ENCODE data around the gene GPSM1.
A peak's percentile ranks its signal among the peaks of the same experiment; 100 is the strongest.

The GPSM1 gene

GRCh38 chr9:136306211-136307208 lies 20.8 kb upstream of the GPSM1 start:
- no peak for DNase-seq

GRCh38 chr9:136307215-136307750 lies 20.1 kb upstream of the GPSM1 start:
- no peak for DNase-seq

GRCh38 chr9:136308006-136308701 lies 19.2 kb upstream of the GPSM1 start:
- DNase-seq: no peak

GRCh38 chr9:136308702-136309053 lies 18.7 kb upstream of the GPSM1 start:
- DNase-seq: no peak

GRCh38 chr9:136309101-136309801 lies 18.1 kb upstream of the GPSM1 start:
- no peak for DNase-seq

GRCh38 chr9:136309806-136310220 lies 17.5 kb upstream of the GPSM1 start:
- no peak for DNase-seq

DNA sequence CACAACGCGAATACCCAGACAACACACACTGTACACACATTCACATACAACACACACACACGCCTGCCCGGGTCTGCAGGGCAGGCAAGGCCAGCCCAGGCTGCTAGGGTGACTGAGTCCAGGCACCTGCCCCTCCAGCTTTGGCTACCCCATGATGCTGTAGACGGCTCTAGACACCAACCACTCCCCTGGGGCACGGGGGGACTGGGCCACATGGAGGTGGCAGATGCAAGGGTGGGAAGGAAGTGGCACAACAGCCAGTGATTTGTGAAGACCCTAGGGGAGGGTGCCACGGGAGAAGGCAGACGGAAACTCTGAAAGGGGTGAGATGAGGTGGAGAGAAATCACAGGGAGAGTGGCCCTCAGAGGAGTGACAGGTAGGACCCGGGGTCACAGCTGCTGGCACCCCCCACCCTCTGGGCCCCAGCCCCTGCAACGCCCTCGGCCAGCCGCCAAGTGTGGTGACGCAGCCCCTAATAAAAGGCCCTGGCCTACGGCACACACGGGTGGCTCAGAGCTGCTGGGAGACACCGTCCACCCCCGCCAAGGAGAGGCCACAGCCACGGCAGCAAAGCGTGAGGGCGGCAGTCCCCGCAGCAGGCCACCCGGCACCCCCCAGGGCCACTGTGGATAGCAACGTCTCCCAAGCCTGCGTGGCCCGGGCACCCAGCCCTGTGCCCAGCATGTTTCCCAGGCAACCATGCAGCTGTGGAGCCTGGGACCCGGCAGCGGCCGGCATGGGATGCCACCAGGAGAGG lies 16.9 kb upstream of the GPSM1 start:
- DNase-seq: no peak

DNA sequence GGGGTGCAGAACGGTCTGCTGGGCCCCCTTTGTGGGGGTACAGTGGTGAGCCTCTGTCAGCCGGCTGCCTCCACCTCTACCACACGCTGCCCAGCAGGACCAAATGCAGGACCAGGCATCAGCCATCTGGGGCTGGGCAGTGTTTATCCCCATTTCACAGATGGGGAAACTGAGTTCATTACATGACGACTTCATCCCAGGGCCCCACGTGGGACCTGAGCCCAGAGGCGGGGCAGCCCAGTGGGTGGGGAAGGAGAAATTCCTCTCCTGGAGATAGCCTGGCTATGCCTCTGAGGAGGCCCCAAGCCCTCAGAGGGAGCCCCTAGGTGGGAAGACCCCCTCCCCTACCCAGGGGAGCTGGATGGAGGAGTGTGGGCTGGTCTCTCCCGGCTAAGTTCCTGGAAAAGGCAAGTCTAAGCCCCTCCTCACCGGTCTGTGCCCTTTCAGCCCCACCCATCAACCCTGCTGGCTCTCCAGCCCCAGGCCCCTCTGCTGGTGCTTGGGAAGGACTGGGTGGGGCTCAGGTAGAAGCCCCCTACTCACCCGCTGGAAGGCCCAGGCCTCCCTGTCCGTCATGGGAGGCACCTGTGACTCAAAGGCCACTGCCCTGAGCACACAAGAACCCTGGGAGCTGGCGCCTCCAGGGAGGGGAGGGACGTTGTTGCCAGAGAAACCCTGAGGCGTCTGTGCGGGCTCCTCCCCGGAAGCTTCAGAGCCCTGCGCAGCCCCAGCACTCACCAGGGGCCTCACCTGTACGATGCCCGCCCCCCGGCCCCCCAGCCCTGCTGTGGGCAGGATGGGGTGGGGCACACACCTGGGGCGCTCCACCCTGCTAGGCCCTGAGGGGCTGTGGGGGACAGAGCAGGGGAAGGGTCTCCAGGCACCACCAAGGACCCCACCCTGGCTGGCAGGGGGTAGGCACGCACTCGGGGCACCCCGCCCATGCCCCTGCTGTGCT lies 16.0 kb upstream of the GPSM1 start:
- no peak for DNase-seq

- DNase-seq: no peak
Measured at GRCh38 chr9:136312009-136312375, 15.3 kb upstream of the GPSM1 start.

DNA sequence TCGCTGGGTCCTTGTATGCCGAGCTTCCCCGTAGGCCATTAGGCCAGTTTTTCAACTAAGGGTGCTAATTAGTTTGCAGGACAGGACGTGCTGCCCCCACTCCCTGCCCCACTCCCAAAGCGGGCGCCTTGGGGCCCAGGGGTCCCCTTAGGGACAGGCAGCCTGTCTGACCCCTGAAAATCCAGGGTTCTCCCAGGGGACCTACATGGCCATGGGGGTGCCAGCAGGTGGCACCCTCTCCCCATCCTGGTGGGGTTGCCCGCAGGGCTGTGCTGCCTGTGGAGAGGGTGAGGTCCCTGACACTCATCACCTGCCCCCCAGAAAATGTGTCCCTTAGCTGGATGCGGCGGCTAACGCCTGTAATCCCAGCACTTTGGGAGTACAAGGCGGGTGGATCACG lies 14.9 kb upstream of the GPSM1 start:
- peak; percentile 26 to 51 for DNase-seq

DNA sequence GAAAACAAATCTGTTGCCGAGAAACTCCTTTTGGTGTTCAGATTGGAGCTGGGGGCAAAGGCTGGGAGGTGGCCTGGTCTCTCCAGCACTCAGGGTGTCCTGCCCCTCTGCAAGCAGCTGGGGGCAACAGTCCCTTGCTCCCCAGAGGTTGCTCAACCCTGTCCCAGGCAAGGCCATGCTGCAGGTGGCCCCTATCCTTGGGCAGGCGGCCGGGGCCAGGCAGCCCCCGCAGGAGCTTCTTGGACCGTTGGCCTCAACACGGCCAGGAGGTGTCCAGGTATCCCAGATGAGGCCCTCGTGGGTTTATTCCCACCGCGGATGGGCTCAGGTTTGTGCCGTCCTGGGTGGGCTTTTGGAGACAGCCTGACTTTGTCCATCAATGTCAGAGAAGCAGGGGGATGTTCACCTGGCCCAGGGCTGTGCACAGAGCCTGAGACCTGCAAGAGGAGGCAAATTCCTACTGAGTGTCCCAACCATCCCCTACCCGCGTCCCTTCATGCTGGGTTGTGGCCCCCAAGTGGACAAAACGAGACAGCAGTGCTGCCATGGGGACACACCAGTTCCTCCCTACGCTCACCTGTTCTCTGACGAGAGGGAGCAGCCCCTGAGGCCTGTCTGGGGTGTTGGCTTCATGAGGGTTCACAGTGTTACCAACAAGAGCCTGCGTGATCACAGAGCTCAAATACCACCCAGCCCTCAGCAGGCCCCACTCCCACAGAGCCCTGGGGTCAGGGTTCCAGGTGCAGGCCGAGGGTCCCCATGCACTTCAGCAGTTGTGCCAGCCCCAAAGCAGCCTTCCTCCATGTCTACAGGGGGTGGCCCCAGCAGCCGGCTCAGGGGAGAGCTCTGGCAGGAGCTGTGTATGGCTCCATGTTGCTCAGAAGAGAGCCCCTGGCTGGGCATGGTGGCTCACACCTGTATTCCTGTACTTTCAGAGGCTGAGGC lies 14.0 kb upstream of the GPSM1 start:
- DNase-seq: no peak

GRCh38 chr9:136314056-136314416 lies 13.3 kb upstream of the GPSM1 start:
- DNase-seq: no peak

- DNase-seq: no peak
Measured at GRCh38 chr9:136314944-136315343, 12.4 kb upstream of the GPSM1 start.

- DNase-seq: no peak
Measured at GRCh38 chr9:136316271-136316751, 11.0 kb upstream of the GPSM1 start.

DNA sequence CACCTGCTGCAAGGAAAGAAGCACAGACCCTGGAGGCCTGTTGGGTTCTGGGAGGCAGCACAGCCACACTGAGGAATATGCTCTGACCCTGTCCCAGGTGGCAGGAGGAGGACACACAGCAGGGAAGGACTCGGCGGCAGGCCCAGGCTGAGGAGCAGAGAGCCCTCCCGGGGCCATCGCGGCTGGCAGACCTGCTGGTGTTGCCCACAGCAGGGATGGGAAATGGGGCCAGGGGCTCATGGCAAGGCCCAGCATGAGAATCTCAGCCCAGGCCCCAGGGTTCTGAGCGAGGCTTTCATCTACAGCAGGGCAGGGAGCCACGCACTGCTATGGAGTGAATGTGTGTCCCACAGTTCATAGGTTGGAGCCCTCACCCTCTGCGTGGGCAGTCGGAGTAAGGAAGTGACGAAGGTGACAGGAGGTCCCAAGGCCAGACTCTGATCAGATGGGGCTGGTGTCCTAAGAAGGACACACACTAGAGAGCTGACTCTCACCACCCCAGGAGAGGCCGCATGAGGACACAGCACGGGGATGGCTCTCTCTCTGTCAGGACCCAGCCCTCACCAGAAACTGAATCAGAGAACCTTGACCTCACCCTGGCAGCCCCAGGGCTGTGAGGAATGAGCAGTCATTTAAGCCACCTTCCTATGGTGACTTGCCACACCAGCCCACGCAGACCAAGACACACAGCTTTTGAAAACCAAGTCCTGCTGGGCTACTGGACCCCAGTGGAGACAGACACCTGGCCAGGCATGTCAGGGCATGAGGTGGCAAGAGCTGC lies 10.3 kb upstream of the GPSM1 start:
- DNase-seq: no peak

DNA sequence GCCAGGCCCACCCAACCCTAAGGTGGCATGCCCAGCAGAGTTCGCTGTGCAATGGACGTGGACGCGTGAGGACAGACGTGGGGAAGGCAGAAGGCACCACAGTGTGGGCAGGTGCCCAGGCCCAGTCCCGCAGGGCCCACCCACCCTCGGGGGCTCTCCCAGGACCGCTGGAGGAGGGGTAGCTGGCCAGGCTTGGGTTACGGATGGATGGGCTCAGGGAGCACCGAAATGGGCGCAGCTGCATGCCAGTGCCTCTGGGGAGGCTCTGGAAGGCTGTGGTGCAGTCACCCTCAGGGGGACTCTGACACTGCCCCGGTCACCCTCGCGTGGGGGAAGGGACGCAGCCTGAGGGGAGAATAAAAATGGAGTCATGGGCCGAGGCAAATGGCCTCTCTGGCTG lies 9.6 kb upstream of the GPSM1 start:
- no peak for DNase-seq

DNA sequence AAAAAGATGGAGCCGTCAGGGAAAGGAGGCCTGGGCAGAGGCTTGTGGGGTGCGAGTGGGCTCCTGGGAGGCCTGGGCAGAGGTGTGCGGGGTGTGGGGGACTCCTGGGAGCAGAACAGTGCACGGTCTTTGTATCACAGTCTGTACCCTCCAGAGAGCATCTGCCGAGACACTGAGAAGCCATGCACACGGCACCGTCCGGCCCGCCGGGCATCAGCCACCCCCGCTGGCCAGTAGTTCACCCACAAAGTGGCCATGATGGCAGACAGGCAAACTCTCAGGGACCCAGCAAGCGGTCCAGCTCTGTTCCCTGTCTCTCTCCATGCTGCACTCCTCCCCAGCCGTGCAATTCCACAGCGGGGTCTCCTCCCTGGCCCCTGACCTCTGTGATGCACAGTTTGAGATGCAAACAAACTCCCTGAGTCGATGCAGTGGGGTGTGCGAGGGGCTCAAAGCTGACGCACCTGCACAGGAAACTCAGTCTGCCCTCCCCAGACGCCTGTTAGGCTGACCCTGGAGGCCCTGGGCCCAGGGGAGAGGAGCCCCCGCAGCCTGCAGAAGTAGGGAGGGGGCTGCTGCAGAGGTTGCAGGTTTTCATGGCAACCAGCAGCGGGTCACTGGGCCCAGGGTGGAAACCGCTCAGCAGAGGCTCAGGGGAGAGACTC lies 9.1 kb upstream of the GPSM1 start:
- no peak for DNase-seq

GRCh38 chr9:136318776-136319241 lies 8.5 kb upstream of the GPSM1 start:
- DNase-seq: no peak
